GM19397 (cell line): ENCODE results near the gene FIP1L1.
"Not testable (repeated sequence)": the region's sequence is repeated elsewhere in the genome, so short reads cannot be mapped to it uniquely, and the experiment has no call there.

Source experiments
- ATAC-seq: cut with Tn5 transposase; IDR thresholded peaks from one replicate; pipeline ENCODE4 v1.9.1; 2021; ENCODE audit warnings: mild to moderate bottlenecking, moderate library complexity; ENCODE audit not compliant: unreplicated experiment

FIP1L1 gene, protein sequence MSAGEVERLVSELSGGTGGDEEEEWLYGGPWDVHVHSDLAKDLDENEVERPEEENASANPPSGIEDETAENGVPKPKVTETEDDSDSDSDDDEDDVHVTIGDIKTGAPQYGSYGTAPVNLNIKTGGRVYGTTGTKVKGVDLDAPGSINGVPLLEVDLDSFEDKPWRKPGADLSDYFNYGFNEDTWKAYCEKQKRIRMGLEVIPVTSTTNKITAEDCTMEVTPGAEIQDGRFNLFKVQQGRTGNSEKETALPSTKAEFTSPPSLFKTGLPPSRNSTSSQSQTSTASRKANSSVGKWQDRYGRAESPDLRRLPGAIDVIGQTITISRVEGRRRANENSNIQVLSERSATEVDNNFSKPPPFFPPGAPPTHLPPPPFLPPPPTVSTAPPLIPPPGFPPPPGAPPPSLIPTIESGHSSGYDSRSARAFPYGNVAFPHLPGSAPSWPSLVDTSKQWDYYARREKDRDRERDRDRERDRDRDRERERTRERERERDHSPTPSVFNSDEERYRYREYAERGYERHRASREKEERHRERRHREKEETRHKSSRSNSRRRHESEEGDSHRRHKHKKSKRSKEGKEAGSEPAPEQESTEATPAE

GRCh38 chr4:53377319-53378170 lies at the start of gene FIP1L1:
TSS of gene FIP1L1 (plus strand) at chr4:53377641. CDS start at chr4:53377839, 198 bp downstream.
- peak; percentile 91 for ATAC-seq

DNA sequence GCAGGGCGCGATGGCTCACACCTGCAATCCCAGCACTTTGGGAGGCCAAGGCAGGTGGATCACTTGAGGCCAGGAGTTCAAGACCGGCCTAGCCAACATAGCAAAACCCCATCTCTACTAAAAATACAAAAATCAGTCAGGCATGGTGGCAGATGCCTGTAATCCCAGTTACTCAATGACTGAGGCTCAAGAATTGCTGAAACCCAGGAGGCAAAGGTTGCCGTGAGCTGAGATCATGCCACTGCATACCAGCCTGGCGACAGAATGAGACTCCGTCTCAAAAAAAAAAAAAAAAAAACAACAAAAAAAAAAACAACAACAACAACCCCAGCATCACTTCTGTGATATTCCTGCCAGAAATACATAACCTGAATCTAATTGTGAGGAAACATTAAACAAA lies 42.5 kb upstream of the FIP1L1 start:
- ATAC-seq = not testable (repeated sequence)

GRCh38 chr4:53340145-53340544 lies 37.3 kb upstream of the FIP1L1 start:
- ATAC-seq = not testable (repeated sequence)

GRCh38 chr4:53346392-53346791 lies 31.0 kb upstream of the FIP1L1 start:
- ATAC-seq = not testable (repeated sequence)

- no peak for ATAC-seq
Observed at GRCh38 chr4:53346920-53347852, 30.3 kb upstream of the FIP1L1 start.

DNA sequence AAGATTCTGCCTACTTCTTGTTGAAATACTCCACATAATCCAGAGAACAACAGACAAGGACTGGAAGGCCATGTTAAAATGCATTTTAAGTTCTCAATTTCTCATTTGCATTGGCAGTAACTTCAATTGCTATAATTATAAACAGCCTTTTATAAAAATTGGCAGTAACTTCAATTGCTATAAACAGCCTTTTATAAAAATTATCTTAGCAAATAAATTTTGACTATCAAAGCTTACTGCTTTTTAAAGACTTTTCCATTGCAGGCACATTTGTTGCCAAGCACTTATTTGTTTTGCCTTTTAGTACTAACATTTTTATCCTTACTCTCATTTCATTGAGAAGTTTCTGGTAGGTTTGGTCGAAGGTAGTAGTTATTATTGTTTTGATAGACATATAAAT lies 29.4 kb upstream of the FIP1L1 start:
- no peak for ATAC-seq

- ATAC-seq = no peak
Observed at GRCh38 chr4:53349091-53349491, 28.4 kb upstream of the FIP1L1 start.

GRCh38 chr4:53354012-53354722 lies 23.3 kb upstream of the FIP1L1 start:
- ATAC-seq = no peak

- ATAC-seq = no peak
Observed at GRCh38 chr4:53355930-53356521, 21.4 kb upstream of the FIP1L1 start.

GRCh38 chr4:53361451-53361850 lies 16.0 kb upstream of the FIP1L1 start:
- ATAC-seq = no peak

DNA sequence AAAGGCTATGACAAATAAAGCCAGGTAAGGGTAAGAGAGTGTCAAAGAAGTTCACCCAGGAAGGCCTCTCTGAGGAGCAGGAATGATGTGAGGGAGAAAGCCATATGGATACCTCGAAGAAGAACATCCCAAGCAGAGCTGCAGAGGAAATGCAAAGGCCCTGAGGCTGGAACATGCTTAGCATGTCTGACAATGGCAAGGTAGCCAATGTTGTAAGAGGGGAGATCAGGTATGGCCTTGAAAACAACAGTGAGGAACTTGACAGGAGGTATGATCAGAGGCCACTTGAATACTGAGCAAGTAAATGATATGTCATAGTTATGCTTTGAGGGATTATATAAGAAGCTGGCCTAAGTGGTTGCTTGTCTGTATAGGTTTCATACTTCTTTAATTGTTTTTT lies 15.3 kb upstream of the FIP1L1 start:
- ATAC-seq = no peak

- no peak for ATAC-seq
Observed at GRCh38 chr4:53364624-53365023, 12.8 kb upstream of the FIP1L1 start.

GRCh38 chr4:53365121-53365485 lies 12.3 kb upstream of the FIP1L1 start:
- ATAC-seq = peak; percentile 5

DNA sequence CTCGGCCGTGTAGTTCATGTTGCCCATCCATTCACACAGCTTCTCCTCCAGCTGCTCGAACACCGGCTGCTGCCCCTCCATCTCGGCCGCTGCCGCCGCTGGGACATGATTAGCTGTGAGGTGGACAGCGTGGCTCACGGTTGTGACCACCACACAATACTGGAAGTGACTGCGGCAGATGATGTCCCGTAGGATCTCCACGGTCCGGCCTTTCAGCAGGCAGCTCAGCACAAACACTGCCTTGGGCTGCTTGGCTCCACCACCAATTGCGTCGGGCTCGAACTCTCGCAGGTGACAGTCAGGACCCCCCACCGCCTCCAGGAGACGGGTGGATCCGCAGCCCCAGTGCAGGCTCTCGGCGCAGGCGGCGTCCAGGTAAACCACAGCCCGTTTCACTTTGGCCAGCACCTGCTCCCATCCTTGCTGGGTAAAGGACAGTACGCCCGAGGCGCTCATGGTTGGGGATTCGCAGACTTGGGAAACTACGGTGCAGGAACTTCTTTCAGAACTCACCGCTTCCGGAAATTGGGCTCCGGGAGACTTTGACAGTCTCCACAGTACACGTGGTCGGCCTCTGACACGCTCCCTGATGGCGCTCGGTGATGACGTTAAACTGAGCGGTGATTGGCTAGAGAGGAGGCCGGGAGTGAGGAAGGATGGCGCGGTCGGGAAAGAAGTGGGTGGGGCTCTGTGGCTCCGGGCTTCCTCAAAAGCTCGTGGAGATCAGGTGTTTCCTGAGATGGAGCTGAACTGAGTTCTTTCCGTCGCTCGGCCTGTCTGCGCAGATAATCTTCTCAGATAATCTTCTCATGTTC lies 11.7 kb upstream of the FIP1L1 start, which contains the start of gene SCFD2:
Gene SCFD2, minus strand, starts transcription at position 576 of the 815 bp plus-strand sequence.
- ATAC-seq = peak; percentile 97

DNA sequence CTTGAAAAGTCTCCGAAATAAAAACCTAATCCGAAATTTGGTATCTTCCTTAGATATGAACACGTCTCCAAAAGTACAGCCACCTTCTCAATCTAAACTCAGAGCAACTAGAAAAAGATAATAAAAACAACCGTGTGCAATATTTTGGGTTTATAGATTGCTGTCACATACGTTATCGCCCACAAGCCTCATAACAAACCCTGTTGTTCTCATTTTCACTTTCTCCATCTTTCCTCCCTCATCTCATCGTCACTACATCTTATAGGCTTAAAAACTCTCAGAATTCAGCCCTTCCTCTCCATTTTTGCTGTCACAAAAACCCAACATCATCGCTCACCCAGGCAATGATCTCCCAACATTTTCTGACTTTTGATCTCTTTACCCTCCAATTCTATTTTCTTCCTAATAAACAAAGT lies 11.1 kb upstream of the FIP1L1 start:
- ATAC-seq = peak; percentile 4

- ATAC-seq = no peak
Observed at GRCh38 chr4:53367721-53368120, 9.7 kb upstream of the FIP1L1 start.

DNA sequence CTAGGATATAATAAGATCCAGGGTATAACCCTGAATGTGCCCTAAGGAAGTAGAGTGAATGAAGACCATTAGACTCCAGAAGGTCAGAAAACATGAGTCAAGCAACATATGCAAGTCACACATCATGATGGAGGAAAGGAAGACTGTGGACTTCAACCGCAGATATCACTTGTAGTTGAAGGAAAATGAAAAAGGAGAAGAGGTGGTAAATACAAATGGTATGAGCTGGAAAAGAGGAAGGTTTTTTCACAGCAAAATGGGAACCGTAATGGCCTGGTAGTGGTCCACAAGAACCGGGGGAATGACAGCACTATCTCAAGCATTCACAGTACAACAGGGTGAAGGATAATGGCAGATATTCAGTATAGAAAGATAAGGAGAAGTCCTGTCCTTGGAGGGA lies 6.4 kb upstream of the FIP1L1 start:
- no peak for ATAC-seq

- no peak for ATAC-seq
Observed at GRCh38 chr4:53371843-53372521, 5.5 kb upstream of the FIP1L1 start.
